ENCODE results near the gene TGFBR1. TPM values are rescaled to one million over a fixed set of nuclear protein-coding genes. Genes with fewer than 3 reads are reported as not detected.

TGFBR1 gene
- total and polyA plus RNA-seq, 2 experiments from 2014 or later: 41.7 to 79.4 TPM

- TF ChIP-seq CTCF (IDR thresholded peaks at IDR 0.05; ENCODE audit: poor library complexity) (no peak), EZH2phosphoT487 (IDR thresholded peaks at IDR 0.05; ENCODE audit: low read depth, severe bottlenecking, unreplicated experiment) (no peak), EZH2 (IDR thresholded peaks at IDR 0.05; ENCODE audit: borderline replicate concordance) (no peak)
- no peaks in the 10 kb centered on the region for H3K27me3 ChIP-seq
- H3K9me3 ChIP-seq (ENCODE audit: low read depth): no peaks in the 10 kb centered on the region
- WGBS (ENCODE audit: low lambda C conversion rate, missing lambda C conversion rate): 91% methylated on average over 8 of the region's 8 CpGs
- H3K9me2 ChIP-seq (replicated peaks; ENCODE audit: insufficient read depth): no peaks in the 10 kb centered on the region
- peaks cover 16% of the 10 kb centered on the region for H3K79me2 ChIP-seq
- H3K4me3 ChIP-seq: no peak overlapping the region
- H4K20me1 ChIP-seq (ENCODE audit: insufficient read depth, poor library complexity, severe bottlenecking): no peaks in the 10 kb centered on the region
- H2AFZ ChIP-seq: no peak overlapping the region
- no peaks in the 10 kb centered on the region for H3K36me3 ChIP-seq (replicated peaks; ENCODE audit: insufficient read depth, low read depth)
- DNase-seq (ENCODE audit: low spot score): no peak
- no peaks in the 10 kb centered on the region for H3K4me1 ChIP-seq (ENCODE audit: insufficient read depth)
- H3K4me2 ChIP-seq: no peak overlapping the region
- H3K27ac ChIP-seq: no peak overlapping the region
Observed at GRCh38 chr9:99138424-99139284, 33.7 kb downstream of the TGFBR1 start.

GRCh38 chr9:99139868-99140267 is 35.0 kb downstream of the TGFBR1 start:
- TF ChIP-seq EZH2phosphoT487 (IDR thresholded peaks at IDR 0.05; ENCODE audit: low read depth, severe bottlenecking, unreplicated experiment) (no peak), CTCF (IDR thresholded peaks at IDR 0.05; ENCODE audit: poor library complexity) (no peak), EZH2 (IDR thresholded peaks at IDR 0.05; ENCODE audit: borderline replicate concordance) (no peak)
- Histone ChIP-seq H2AFZ (no peak overlapping the region), H3K9me2 (replicated peaks; ENCODE audit: insufficient read depth) (no peaks in the 10 kb centered on the region), H3K36me3 (replicated peaks; ENCODE audit: insufficient read depth, low read depth) (no peaks in the 10 kb centered on the region), H3K4me1 (ENCODE audit: insufficient read depth) (no peaks in the 10 kb centered on the region), H3K4me3 (no peak overlapping the region), H3K9me3 (ENCODE audit: low read depth) (no peaks in the 10 kb centered on the region), H3K79me2 (peaks cover 11% of the 10 kb centered on the region), H3K27ac (no peak overlapping the region), H3K27me3 (no peaks in the 10 kb centered on the region), H3K4me2 (no peak overlapping the region), H4K20me1 (ENCODE audit: insufficient read depth, poor library complexity, severe bottlenecking) (no peaks in the 10 kb centered on the region)
- WGBS (ENCODE audit: low lambda C conversion rate, missing lambda C conversion rate): 93% methylated on average over 5 of the region's 5 CpGs
- no peak for DNase-seq (ENCODE audit: low spot score)

- Histone ChIP-seq H4K20me1 (ENCODE audit: insufficient read depth, poor library complexity, severe bottlenecking) (no peaks in the 10 kb centered on the region), H3K9me3 (ENCODE audit: low read depth) (no peaks in the 10 kb centered on the region), H3K36me3 (replicated peaks; ENCODE audit: insufficient read depth, low read depth) (no peaks in the 10 kb centered on the region), H3K79me2 (peaks cover 11% of the 10 kb centered on the region), H3K4me1 (ENCODE audit: insufficient read depth) (no peaks in the 10 kb centered on the region), H3K9me2 (replicated peaks; ENCODE audit: insufficient read depth) (no peaks in the 10 kb centered on the region), H3K27ac (peak overlapping the region; percentile 2), H2AFZ (no peak overlapping the region), H3K27me3 (no peaks in the 10 kb centered on the region), H3K4me3 (no peak overlapping the region), H3K4me2 (no peak overlapping the region)
- DNase-seq (ENCODE audit: low spot score): peak; percentile 67
- 65% methylated on average over 2 of the region's 2 CpGs for WGBS (ENCODE audit: low lambda C conversion rate, missing lambda C conversion rate)
- TF ChIP-seq CTCF (IDR thresholded peaks at IDR 0.05; ENCODE audit: poor library complexity): peak; percentile 80
- TF ChIP-seq EZH2 (IDR thresholded peaks at IDR 0.05; ENCODE audit: borderline replicate concordance): no peak
Observed at GRCh38 chr9:99140685-99141314, 35.9 kb downstream of the TGFBR1 start.
